Kidney (tissue), 14 donors: ENCODE results near the gene NALCN. TPM values are rescaled to one million over a fixed set of nuclear protein-coding genes. Genes with fewer than 3 reads are reported as not detected.
A peak's percentile ranks its signal among the peaks of the same experiment; 100 is the strongest.

Experiments
- DNase-seq, 5 donors: peaks; one replicate each; pipeline ENCODE4 v3.0.0-alpha.2; 2013 to 2020
- FAIRE-seq: peaks from 2 replicates; lab custom pipeline; 2012; peaks lifted over from hg19 to GRCh38; lab: Jason Lieb, UNC
- H3K27ac ChIP-seq, 2 donors: one replicate each; pipeline ENCODE4 v1.7.0; 2013; ENCODE audit warnings: low read depth in 2 of 2, low read length in 2 of 2, inconsistent platforms in 1 of 2
- H3K27me3 ChIP-seq: one replicate; pipeline ENCODE4 v1.7.1; 2013; ENCODE audit warnings: low read length, inconsistent platforms; ENCODE audit not compliant: control insufficient read depth, insufficient read depth
- H3K36me3 ChIP-seq, 3 donors: one replicate each; pipeline versions ENCODE4 v1.7.0 to v1.7.1; 2013; ENCODE audit warnings: low read length in 3 of 3, control low read depth in 1 of 3, inconsistent platforms in 1 of 3; ENCODE audit not compliant: insufficient read depth in 3 of 3, control insufficient read depth in 2 of 3
- H3K4me1 ChIP-seq, 3 donors: one replicate each; pipeline versions ENCODE4 v1.7.0 to v1.7.1; 2013; ENCODE audit warnings: low read length in 3 of 3, inconsistent platforms in 1 of 3, low read depth in 1 of 3; ENCODE audit not compliant: control insufficient read depth in 2 of 3, insufficient read depth in 2 of 3
- H3K4me3 ChIP-seq, 3 donors: one replicate each; pipeline versions ENCODE4 v1.7.0 to v1.8.1; 2013; ENCODE audit warnings: low read length in 3 of 3, control low read depth in 1 of 3, inconsistent platforms in 1 of 3
- H3K9ac ChIP-seq, 3 donors: one replicate each; pipeline versions ENCODE4 v1.7.0 to v1.7.1; 2013; ENCODE audit warnings: low read length in 3 of 3, control low read depth in 1 of 3, inconsistent platforms in 1 of 3
- H3K9me3 ChIP-seq, 3 donors: one replicate each; pipeline versions ENCODE4 v1.7.0 to v1.7.1; 2013; ENCODE audit warnings: low read length in 3 of 3, control low read depth in 1 of 3, inconsistent platforms in 1 of 3; ENCODE audit not compliant: control insufficient read depth in 2 of 3, insufficient read depth in 1 of 3
- intact Hi-C: fragments of 100-400 bp; cut with DNase I; formaldehyde crosslinking; loops from one replicate; pipeline ENCODE4 v1.11.1; 2022
- polyA plus RNA-seq: library from polyadenylated mRNA; stranded (reverse); fragments of 350-450 nt; fragmentation: Illumina TruSeq; extraction: RNeasy Lipid Tissue Mini Kit (QIAGEN cat#74804); gene quantifications from one replicate; pipeline ENCODE4 v1.2.3, GENCODE V29; 2014; ENCODE audit warnings: low read depth, low replicate concordance; ENCODE audit not compliant: insufficient read depth
- total RNA-seq: library from RNA; stranded (reverse); fragmentation: NEBNext Ultra II Directional; extraction: Animal tissue kit (Norgen Biotek cat#: 25700); gene quantifications from one replicate; pipeline ENCODE4 v1.2.1, GENCODE V29; 2021
- TF ChIP-seq, protein P1 (sequence below): IDR thresholded peaks from 3 replicates; pipeline ENCODE4 v1.5.1; 2012; ENCODE audit warnings: mild to moderate bottlenecking, moderate library complexity, borderline replicate concordance; ENCODE audit not compliant: insufficient read depth; ENCODE audit errors: extremely low read depth
- donor health status: control.
- donor health status: control.
- donor health status: control.
- donor health status: control.
- donor health status: control.
- donor health status: DM: yes; HTN: yes; CAD: no.
- donor health status: Normal renal cell carcinoma (clear cell type).

The NALCN gene
- total and polyA plus RNA-seq, 2 donors from 2014 or later, result 0.43 to 2.4 TPM

DNA sequence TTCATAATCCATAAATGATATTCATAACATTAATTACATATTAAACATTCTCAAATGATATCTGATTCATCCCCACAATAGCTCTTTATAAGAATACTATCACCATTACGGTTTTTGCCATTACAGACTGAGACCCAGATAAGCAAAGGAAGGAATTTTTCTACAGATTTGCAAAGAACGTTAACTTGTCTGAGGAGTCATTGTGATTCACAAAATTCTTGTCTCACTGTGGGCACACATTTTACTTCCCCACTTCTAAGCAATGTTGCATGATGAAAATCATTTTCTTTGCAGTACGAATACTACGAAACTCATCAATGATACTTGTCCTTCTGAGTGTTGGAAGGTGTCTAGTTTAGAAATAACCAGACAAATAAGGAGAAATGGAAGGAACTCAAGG, 70.1 kb downstream of the NALCN start:
- intact Hi-C loops, result no loop called here
- Histone ChIP-seq H3K27ac (no peak overlapping the region), H3K4me1 (no peaks in the 10 kb centered on the region), H3K36me3 (no peaks in the 10 kb centered on the region), H3K9ac (no peak overlapping the region), H3K4me3 (no peak overlapping the region), H3K27me3 (no peaks in the 10 kb centered on the region), H3K9me3 (no peaks in the 10 kb centered on the region)
- TF ChIP-seq, protein P1, sequence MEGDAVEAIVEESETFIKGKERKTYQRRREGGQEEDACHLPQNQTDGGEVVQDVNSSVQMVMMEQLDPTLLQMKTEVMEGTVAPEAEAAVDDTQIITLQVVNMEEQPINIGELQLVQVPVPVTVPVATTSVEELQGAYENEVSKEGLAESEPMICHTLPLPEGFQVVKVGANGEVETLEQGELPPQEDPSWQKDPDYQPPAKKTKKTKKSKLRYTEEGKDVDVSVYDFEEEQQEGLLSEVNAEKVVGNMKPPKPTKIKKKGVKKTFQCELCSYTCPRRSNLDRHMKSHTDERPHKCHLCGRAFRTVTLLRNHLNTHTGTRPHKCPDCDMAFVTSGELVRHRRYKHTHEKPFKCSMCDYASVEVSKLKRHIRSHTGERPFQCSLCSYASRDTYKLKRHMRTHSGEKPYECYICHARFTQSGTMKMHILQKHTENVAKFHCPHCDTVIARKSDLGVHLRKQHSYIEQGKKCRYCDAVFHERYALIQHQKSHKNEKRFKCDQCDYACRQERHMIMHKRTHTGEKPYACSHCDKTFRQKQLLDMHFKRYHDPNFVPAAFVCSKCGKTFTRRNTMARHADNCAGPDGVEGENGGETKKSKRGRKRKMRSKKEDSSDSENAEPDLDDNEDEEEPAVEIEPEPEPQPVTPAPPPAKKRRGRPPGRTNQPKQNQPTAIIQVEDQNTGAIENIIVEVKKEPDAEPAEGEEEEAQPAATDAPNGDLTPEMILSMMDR, result no peak
- DNase-seq (no peak), FAIRE-seq (no peak)

DNA sequence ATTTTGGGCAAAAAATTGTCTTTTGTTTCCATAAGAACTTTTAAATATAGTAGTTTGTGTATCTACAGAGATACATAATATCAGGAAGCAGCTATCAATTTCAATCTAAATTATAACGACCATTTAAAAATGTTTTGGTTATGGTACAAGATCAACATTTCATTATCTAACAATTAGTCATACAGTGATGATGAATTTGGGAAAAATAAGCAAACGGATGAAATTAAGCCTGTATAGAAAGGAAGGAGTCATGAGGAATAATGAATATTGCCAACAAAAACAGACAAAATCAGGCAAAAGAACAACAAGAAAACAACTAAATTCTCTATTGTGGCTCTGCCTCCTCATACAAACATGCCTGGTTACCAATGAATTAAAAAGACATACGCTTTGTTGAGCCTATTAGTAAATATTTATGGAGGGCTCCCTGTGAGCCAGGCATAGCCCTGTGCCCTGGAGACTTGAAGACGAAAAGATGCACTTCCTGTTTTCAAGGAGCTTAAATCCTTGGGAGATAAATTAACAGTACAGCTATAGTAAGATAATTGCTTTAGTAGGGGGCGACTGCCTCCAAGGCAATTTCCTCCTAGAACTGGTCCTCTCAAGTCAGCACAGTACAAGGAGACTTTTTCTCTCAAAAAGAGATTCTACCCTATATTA, 73.0 kb downstream of the NALCN start:
- H3K36me3 ChIP-seq, result no peaks in the 10 kb centered on the region
- H3K27me3 ChIP-seq, result no peaks in the 10 kb centered on the region
- no peak overlapping the region for H3K9ac ChIP-seq
- H3K4me3 ChIP-seq, result no peak overlapping the region
- H3K4me1 ChIP-seq, result no peaks in the 10 kb centered on the region
- FAIRE-seq, result no peak
- no peaks in the 10 kb centered on the region for H3K9me3 ChIP-seq
- TF ChIP-seq, protein P1, result no peak
- no peak overlapping the region for H3K27ac ChIP-seq
- intact Hi-C loops, result no loop called here
- DNase-seq, result peak in 1 of 5 donors; percentile 4

DNA sequence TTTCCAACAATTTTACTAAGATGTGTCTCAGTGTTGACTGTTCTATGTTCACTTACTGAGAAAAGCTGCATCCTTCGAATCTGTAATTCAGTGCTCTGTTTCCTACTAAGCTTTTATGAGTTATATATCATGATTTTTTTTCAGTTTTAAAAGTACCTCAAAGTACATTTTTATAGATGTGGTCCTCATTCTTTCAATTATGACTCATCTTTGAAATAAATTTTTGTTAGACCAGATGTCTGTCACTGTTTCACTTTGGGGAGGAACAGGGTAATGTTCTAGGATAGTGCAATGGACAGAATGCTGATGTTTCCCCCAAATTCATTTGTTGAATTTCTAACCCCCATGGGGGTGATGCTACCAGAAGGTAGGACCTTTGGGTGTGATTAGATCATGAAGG, 74.8 kb downstream of the NALCN start:
- Histone ChIP-seq H3K27me3 (no peaks in the 10 kb centered on the region), H3K4me3 (no peak overlapping the region), H3K9me3 (no peaks in the 10 kb centered on the region), H3K4me1 (no peaks in the 10 kb centered on the region), H3K36me3 (no peaks in the 10 kb centered on the region), H3K27ac (no peak overlapping the region), H3K9ac (no peak overlapping the region)
- TF ChIP-seq, protein P1, result no peak
- FAIRE-seq, result no peak
- no peak for DNase-seq
- intact Hi-C loops, result no loop called here

DNA sequence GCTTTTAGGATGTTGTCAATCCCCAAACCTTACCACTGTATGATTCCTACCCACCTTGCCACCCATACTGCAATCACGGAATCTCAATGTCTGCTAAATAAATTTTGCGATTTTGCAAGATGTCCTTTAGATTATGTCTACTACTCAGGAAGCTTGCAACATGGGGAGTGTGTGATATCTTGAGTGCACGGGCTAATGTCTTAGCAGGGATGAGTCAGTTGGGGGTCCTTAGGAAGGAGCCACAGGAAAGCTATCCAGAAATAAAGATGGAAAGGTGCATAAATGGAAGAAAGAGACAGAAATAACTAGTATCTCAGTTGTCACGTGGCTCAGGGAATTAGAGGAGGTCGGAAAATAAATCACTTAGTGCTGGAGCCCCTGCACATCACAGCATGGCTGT, 77.1 kb downstream of the NALCN start:
- no peak overlapping the region for H3K27ac ChIP-seq
- H3K4me1 ChIP-seq, result no peaks in the 10 kb centered on the region
- TF ChIP-seq, protein P1, result no peak
- H3K36me3 ChIP-seq, result no peaks in the 10 kb centered on the region
- no peaks in the 10 kb centered on the region for H3K27me3 ChIP-seq
- no peak overlapping the region for H3K4me3 ChIP-seq
- no peak overlapping the region for H3K9ac ChIP-seq
- intact Hi-C loops, result no loop called here
- no peak for DNase-seq
- FAIRE-seq, result no peak
- no peaks in the 10 kb centered on the region for H3K9me3 ChIP-seq
